CMK (cell line): ENCODE measurements around the gene GTSF1L.
A peak's percentile ranks its signal among the peaks of the same experiment; 100 is the strongest.
"Not testable (repeated sequence)": the region's sequence is repeated elsewhere in the genome, so short reads cannot be mapped to it uniquely, and the experiment has no call there.

Source experiments
- DNase-seq: peaks from one replicate; pipeline ENCODE4 v3.0.0-alpha.2; 2010; ENCODE audit warnings: low read depth

GTSF1L gene

DNA sequence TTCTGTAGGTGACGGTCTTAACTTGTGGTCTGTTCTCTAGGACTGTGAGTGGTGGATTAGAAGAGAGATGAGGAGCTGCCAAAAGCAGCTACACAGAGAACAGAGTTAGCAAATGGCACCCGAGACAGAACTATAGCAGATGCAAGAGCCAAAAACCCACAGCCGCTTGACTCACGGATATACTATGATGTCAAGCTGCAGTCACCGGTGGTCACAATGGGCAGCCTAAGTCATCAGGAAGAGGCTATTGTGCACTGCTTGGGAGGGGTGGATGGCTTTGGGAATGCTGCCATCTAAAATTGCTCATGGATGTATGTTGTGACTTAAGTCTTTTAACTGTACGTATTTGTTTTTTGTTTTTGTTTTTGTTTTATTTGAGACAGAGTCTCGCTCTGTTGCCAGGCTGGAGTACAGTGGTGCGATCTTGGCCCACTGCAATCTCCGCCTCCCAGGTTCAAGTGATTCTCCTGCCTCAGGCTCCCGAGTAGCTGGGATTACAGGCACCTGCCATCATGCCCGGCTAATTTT lies at the start of gene GTSF1L:
Gene GTSF1L, minus strand, starts transcription at position 192 of the 528 bp plus-strand sequence. CDS start 308 bp downstream, outside the sequence.
- no peak for DNase-seq

- DNase-seq, result no peak
These were observed 48.0 kb upstream of the GTSF1L start for GRCh38 chr20:43774754-43775153.

- no peak for DNase-seq
These were observed 44.8 kb upstream of the GTSF1L start for GRCh38 chr20:43771503-43772190.

DNA sequence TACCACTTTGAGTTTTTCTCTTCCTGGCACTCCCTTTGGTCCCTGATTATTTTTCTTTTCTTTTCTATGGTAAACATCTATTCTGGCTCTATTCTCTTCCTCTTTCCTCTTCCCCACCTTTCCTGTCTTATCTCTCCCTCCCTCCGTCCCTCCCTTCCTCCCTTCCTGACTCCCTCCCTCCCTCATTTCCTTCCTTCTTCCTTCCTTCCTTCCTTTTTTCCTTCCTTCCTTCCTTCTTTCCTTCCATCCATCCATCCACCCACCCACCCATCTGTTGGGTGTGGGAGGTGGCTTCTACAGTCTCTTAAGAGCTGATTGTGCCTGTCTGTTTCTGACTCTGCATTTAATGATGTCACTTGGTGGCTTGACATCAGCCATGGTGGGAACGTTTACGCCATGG lies 43.5 kb upstream of the GTSF1L start:
- no peak for DNase-seq

GRCh38 chr20:43767686-43768474 lies 41.1 kb upstream of the GTSF1L start:
- no peak for DNase-seq

GRCh38 chr20:43766917-43767316 lies 40.1 kb upstream of the GTSF1L start:
- no peak for DNase-seq

- DNase-seq, result no peak
These were observed 39.6 kb upstream of the GTSF1L start for GRCh38 chr20:43766385-43766784.

GRCh38 chr20:43765916-43766315 lies 39.1 kb upstream of the GTSF1L start:
- no peak for DNase-seq

- no peak for DNase-seq
These were observed 36.1 kb upstream of the GTSF1L start for GRCh38 chr20:43762911-43763310.

DNA sequence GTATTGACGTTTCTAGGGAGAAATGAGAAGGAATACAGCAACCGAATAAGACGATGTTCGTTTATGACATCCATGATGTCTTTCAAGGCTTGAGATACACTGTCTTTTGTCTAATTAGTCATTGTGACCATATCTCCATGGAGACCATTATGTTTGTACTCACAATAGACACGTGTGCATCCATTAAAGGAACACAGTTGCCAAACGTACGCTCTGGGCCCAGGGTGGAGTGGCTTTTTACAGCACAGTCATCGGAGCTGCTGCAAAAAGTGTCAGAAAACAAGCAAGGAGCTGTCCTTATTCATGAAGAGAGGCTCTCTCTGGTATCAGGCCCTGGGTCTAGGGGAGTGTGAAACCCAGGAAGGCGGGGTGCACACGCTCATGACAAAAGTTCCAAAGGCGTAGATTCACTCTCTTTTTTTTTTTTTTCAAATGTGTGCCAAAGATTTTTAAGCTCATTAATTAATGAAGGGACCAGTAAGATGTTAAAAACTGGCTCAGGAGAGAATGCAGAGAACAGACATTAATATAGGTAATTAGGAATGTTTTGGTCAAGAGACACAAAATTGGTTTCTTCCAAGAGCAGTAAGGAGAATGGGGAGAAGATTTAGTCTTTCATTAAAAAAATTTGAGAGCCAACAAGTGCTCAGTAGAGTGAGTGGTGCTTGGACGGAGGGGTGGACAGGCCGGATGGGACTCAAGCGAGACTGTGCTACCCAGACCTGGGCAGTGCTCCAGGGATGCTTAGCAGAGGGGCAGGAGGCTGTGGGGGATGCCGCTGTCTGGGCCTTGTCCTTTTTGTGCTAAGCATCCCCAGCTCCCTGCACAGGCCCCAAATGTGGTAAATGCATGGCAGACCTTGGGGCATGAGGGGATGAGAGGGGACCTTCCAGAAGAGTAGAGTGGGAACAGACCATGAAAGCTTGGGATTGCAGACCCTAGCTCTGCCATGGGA lies 34.9 kb upstream of the GTSF1L start:
- no peak for DNase-seq

GRCh38 chr20:43757888-43758287 lies 31.1 kb upstream of the GTSF1L start:
- not testable (repeated sequence) for DNase-seq

DNA sequence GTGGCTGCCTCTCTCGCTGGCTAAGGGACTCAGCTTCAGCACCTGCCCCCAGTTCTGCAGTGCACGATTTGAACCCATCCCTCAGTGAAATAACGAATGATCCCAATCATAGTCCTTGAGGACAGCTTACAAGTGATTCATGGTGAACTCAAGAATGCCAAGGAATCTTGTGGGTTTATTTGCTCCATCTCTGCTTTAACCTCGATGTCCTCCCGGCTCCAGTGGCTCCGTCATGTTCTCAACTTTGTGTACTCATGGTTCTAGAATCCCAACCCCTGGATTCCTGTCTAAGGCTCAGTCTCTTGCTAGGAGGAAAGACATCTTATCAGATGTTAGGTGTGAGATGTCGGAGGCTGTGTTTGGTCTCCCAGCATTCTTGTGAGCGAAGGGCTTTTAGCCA lies 29.0 kb upstream of the GTSF1L start:
- DNase-seq, result no peak

DNA sequence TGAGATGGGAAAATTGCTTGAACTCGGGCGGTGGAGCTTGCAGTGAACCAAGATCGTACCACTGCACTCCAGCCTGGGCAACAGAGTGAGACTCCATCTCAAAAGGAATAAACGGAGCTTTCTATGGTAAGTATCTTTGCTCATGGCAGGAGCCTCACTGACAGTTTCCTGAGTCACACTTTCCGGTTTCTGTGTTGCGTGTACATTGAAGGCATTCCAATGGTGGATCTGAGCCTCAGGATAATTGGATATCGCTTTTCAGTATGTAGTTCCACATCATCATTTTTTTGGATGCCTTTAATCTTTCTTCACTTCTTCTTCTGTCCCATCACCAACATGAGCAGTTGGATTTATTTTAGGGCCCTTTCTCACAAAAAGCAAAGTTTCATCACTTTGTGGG lies 28.6 kb upstream of the GTSF1L start:
- no peak for DNase-seq

- DNase-seq, result peak; percentile 72
These were observed 25.9 kb upstream of the GTSF1L start for GRCh38 chr20:43752561-43753301.

GRCh38 chr20:43752051-43752360 lies 25.2 kb upstream of the GTSF1L start:
- no peak for DNase-seq

GRCh38 chr20:43751167-43752050 lies 24.6 kb upstream of the GTSF1L start:
- no peak for DNase-seq

DNA sequence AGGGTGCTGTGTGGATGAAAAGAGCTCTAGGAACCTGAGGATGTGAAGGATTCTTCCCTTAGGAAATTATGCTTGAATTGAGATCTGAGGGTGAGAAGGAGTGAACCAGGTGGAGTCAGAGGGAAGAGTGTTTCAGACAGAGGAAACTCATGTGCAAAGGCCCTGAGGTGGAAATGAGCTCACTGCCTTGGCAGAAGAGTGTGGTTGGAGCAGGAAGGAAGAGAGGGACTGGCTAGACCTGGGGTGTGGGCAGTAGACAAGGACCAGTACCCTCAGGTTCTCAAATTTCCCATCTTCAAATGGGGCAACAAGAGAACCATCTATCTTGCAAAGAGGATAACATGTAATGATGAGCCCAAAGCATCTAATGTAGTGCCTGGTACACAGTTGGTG lies 24.0 kb upstream of the GTSF1L start:
- no peak for DNase-seq

GRCh38 chr20:43749734-43750294 lies 23.0 kb upstream of the GTSF1L start:
- no peak for DNase-seq

DNA sequence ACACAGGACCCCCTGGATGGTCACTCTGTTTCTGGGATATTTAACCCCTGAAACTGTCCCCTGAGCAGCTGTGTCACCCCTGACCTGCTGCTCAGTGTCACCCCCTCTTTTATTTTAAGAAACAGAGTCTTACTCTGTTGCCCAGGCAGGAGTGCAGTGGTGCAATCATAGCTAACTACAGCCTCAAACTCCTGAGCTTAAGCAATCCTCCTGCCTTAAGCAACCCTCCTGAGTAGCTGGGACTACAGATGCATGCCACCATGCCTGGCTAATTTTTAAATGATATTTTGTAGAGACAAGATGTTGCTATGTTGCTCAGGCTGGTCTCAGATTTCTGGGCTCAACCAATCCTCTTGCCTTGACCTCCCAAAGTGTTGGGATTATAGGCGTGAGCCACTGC lies 21.5 kb upstream of the GTSF1L start:
- no peak for DNase-seq
